ENCODE results near the gene BMPR1B.
"Not testable (repeated sequence)": the region's sequence is repeated elsewhere in the genome, so short reads cannot be mapped to it uniquely, and the experiment has no call there.

The BMPR1B gene

DNA sequence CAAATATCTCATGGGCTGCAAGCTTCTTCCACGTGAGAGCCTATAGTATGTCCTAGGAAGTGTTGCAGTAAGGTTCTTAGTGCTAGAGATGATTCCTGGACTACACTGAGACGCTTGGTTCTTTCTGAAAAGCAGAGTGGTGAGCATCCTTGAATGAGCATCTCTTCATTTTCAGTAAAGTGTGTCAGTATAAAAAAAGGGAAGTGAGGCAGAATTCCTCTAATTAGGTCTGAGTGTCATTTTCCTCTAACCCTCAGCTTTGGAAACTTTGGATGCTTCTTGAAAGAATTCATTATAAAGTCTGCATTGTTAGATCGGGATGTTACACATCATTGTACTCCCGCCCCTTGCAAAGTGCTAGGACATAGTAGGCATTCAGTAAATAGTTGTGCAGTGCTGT is 5.2 kb downstream of the BMPR1B start:
- no peak for DNase-seq (ENCODE audit: low read depth in 2 of 2)

DNA sequence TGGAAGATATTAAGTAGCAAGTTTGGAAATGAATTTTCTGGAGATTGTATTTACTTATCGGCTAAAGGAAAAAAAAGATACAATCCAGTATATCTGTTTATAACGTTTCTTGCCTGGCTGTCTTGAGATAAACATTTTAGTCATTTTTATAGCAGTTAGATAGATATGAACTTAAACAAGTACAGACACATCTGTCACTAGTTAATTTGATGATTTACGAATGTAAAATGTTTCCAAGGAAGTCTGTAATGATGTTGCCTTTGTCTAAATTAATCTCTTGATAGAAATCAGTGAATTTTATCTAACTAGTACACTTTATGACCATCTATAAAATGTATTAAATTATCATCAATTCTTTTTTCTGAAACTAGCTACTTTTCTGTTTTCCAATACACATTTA is 5.7 kb downstream of the BMPR1B start:
- no peak for DNase-seq (ENCODE audit: low read depth in 2 of 2)

DNA sequence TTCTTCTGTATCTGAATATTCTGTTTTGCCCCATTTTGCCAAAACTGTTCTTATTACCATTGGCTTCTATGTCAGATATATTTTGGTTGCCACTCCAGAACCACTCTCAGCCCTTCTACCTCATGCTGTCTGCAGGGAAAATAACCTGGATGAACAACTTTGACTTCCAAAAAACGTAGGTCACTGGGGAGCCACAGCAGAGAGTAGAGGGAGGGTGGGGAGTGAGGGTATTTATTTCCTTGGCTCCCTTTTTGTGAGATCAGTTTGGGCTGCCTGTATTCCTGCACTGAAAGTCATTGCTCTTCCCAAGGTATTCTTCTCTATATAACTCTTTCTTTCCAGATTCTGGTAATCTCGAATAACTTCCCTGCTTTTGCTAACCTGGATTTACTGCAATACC is 6.3 kb downstream of the BMPR1B start:
- no peak for DNase-seq (ENCODE audit: low read depth in 2 of 2)

DNA sequence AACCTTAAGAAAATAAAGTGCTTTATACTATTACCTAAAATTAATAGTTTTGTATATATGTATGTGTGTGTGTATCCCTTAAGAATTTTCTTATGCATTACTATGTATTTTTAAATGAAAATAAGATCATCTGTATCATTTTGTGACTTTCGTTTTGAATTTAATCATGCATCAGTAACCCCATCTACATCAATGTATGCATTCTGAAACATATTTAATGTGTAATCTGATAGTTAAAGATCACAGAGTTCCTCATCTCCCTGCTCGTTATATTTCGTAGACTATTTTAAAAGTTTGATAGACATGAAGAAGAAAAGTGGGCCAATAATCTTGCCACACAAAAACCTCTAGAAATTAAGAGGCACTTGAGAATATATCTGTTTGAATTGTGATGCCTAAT is 7.4 kb downstream of the BMPR1B start:
- no peak for DNase-seq (ENCODE audit: low read depth in 2 of 2)

DNA sequence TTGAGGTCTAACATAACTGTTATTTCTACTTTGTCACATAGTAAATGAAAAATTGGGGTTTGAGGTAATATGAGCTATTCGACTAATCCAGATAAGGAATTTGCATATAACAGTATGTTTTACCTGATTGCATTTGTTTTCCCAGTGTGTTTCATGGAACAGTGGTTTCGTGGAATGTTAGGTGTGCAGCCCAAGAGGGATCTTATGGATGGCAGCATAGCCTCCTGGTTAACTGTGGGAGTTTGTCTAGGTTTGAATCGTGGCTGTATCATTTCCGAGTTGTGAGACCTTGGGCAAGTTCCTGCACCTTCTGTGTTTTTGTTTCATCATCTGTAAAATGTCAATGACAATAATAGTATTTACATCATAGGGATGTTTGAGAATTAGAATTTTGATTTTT is 7.9 kb downstream of the BMPR1B start:
- DNase-seq (ENCODE audit: low read depth in 2 of 2): no peak

DNA sequence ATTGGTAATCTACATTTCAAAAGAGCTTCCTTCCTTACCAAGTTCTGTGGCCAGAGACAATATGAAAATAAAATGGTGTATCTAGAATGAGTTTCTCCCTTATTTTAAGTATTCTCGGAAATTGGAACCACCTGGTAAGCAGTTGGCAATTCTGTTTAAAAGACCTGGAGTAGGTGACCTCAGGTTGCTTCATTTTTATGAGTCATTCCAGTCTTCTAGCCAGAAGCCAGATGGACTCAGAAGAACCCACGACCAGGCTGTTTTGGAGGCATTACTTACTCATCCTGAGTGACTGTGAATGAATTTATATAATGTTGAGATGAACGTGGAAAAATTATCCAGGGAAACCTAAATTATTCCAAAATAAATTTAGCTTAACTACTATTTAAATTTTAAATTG is 9.1 kb downstream of the BMPR1B start:
- DNase-seq (ENCODE audit: low read depth in 2 of 2): no peak

DNA sequence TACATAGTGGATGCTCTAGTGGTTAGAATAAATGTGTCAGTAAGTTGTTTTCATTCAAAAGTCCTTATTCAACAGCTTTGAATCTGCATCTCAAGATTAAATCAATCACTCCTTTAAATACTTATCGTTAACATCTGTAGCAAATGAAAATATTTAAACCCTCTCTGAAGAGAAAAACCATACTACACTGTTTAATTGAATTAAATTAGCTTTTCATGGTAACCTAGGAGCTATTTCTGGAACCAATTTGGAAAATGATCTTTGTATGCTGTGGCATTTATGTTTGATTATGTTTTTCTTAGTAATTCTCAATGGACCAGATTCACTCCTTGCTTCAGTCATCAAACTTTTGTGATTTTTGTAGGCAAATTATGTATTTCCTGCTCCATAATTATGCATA is 9.7 kb downstream of the BMPR1B start:
- no peak for DNase-seq (ENCODE audit: low read depth in 2 of 2)

DNA sequence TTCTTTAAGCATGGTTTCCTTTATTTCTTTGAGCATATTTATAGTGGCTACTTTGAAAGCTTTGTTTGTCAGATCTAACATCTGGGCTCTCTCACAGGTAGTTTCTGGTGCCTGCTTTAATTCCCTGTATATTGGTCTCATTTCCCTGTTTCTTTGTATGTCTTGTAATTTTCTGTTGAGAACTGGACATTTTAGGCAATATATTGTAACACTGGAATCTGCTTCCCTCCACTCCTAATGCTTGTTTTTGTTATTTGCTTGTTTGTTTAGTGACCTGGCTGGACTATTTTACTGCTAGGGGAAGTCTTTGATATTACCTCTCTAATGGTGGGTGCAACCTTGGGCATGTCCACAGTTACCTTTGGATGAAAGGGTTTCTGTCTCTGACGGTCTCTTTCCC is 25.0 kb downstream of the BMPR1B start:
- no peak for DNase-seq (ENCODE audit: low read depth in 2 of 2)

DNA sequence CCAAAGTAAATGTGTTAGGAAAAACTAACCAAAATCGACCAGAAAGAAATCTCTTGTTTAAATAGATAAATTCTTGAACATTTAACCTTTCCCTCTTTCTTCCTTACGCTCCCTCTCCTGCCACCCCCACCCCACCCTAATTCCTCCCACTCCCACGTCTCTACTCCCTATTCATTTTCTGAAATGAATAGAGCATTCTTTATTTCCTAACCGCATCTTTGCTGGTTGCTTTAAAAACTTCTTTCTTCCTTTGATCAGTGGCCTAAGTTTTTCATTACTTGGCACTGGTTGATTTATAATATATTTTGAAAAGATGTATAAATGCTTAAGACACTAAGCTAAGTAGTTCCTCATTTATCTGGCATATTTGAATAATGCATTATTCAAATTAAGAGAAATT is 33.9 kb downstream of the BMPR1B start:
- no peak for DNase-seq (ENCODE audit: low read depth in 2 of 2)

DNA sequence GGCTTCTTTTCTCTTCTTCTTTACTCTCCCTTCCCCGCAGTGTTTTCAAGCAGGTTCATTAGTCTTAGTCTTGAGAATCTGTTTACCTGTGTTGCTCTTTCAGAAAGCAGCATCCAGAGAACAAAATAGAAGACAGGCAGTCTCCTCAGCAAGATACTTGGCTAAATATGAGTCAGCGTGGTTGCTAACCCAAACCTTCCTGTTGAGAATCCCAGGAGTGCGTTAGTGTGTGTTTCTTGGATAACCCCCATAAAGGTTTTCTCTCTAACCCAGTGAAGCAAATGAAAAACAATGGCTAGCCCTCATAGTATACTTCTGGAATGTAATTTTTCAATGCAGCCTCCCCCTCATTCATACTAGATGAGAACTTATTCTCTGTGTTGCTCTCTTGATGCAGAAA is 41.1 kb downstream of the BMPR1B start:
- DNase-seq (ENCODE audit: low read depth in 2 of 2): no peak

DNA sequence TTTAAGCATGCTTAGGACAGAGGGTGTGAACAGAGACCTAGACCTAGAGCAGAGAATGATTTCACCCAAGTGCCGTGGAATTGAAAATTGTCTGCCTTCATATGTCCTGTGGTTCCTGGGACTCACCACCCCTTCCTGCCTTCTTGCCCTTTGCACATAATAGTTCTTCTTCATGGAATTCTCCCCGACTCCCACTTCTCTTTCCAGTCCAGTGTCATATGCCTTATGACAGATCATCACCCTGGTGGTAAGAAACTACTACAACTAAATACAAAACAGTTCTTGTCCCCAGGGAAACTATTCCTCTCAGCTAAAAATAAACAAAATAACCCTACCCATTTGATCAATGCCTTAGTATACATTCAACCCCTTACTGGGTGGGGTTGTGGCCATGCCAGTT is 43.3 kb downstream of the BMPR1B start:
- DNase-seq (ENCODE audit: low read depth in 2 of 2): no peak

DNA sequence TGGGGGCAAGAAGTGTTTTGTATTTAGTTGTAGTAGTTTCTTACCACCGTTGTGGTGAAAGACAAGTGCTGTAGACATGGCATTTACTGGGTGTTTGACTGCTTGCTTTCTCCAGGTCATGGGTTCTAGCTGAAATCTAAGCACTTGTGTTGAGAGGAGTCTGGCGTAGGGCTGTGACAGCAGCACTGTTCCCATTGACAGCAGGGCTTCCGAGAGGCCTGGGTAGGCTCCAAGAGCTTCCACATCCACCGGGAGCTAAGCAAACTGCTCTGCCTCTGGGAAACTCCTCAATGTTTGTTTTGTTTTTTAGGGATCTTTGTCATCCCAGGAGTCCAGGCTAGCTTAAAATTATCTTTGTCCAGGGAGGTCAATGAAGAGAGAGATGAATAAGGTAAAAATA is 44.3 kb downstream of the BMPR1B start:
- no peak for DNase-seq (ENCODE audit: low read depth in 2 of 2)

DNA sequence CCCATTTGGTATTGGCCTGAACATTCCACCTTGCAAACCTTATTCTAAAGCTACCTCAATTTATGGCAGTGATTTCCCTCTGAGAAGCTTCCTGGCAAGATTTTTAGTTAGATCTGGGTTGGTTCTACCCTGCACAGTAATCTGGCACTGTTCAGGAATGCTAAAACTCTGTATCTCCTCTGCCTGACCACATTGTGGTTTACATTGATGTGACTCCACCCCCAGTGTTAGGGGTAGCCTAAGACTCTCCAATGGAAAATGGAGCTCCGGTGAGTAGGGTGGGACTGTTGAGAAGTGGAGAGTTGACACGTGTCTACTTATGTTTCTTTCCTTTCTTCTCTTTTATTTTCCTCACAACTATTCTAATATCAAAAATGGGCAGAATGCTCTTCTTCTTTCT is 45.4 kb downstream of the BMPR1B start:
- no peak for DNase-seq (ENCODE audit: low read depth in 2 of 2)

DNA sequence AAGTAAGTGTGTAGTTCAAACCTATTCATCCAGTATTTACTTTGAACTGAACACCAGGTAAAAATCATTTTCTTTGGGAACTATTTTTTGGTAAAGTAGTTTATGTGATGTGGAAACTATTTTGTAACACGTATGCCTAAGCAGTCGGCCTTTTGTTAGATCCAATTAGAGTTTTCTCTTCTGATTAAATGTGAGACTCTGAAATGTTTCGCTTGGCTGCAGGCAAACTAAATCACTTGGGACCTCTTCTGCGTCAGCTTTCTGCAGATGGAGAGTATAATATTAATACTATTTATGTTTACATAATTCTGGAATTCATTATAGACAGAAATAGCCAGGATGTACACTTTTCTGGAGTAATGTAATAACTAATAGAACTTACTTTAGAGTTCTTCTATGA is 46.9 kb downstream of the BMPR1B start:
- no peak for DNase-seq (ENCODE audit: low read depth in 2 of 2)

DNA sequence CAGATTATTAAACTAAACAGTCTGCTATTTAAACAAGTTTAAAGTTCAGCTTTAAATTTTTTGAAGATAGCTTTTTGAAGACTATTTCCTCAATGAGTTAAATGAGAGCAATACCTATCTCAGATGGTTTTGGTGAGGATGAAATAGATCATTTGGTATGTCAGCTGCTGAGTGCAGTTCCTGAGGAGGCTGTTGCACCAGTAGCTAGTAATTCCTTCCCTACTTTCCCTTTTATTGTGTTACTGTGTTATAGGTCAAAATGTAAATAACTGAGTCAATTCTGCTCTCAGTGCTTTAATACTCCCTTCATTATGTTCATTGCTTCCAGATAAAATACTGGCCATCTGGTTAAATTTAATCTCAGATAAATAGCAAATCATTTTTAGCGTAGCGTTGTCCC is 48.6 kb downstream of the BMPR1B start:
- no peak for DNase-seq (ENCODE audit: low read depth in 2 of 2)

DNA sequence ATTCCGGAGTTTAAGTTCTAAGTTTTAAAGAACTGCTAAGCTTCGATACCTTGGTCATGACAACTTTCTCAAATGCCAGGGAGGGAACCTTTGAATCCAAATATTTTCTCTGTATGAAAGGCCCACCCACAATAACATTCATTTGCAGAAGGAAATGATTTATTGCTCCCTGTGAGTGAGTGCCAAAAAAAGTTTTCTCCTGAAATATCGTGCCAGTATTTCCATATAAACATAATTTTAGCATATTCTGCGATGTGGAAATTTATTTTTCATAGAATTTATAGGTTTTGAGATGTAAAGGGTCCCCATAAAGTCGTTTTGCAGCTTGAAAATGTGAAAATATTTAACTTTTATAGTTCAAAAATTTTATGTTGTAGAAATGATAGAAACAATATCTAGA is 53.9 kb downstream of the BMPR1B start:
- no peak for DNase-seq (ENCODE audit: low read depth in 2 of 2)

DNA sequence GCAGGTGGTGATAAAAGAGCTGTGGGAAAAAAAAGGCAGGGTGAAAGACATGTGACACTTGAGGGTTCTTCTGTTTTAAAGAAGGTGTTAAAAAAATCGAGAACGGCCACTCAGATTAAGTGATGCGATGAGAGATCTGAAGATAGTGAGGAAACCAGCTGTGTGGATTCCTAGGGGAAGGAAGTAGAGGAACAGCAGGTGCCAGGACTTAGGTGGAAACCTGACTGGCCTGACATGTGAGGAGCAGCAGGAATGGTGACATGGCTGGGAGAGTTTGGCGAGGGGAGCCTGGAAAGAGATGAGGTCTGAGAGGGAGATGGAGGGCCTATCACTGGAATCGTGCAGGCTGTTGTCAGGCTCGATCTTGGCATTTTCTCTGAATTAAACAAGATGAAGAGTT is 55.5 kb downstream of the BMPR1B start:
- no peak for DNase-seq (ENCODE audit: low read depth in 2 of 2)

DNA sequence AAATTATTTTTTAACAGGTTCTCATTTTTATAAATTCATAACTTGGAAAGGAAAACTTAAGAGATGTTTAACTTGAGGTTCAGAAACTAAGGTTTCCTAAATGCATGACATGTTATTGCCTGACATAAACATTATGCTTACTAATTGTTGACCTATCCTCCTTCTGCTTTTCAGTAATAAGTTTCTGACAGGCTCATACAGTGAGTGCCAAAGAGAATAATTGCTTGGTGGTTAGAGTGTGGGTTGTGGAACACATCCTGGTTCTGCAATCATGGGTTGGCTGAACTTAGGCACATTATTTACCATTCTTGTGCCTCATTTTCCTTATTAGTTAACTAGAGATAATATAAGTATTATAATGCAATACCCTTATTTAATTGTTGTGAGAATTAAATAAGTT is 56.5 kb downstream of the BMPR1B start:
- no peak for DNase-seq (ENCODE audit: low read depth in 2 of 2)

DNA sequence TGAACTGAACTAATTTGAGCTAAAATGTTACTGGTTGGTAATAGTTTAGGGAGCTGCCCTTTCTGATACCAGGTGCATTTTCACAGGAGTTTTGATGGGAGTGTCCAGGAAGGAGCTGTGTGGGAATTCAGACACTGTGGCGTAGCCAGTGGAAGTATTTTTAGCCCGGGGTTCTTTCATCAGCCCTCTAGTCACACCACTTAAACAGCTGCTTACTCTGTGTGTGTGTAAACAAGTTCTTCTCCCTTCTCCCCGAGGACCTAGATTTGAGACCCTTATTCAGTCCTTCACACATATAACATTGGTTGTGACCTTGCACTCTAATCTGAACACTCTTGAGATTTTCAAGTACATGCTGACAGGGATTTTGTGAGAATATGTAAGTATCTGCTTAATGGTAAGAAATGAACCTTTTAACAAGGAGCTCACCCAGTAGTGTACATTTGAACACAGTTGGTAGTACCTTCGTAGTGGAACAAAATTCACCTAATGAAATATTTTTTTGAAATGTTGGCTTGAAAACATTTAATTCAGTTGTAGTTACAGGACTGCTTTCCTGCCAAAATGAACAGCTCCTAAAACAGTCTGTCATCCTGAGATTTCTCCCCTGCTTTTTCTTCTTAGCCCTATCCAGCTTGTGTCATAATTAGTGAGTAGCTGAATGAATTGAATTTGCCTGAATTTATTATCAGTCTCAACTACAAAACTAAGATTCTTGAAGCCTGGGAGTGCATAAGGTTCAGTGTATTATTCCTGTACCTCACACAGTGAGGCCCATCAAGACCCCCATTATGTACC is 61.8 kb downstream of the BMPR1B start:
- DNase-seq (ENCODE audit: low read depth in 2 of 2): no peak

DNA sequence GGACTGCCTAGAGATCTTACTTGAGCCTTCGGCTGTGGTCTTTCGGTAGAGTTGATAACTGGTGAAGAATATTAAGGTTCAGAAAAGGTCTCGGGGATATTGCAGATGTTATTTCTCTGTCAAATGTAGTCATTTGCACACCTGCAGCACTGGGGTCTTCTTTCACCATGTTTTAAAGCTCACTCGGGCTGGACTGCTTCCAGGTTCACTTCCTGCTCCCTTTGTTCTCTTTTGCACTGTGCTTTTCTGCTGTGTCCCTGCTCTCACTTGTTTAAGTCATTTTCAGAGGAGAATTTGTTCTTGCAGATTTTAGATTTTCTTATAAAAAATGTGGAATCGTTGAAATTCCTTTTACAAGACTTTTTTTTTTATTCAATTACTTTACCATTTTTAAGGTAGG is 68.5 kb downstream of the BMPR1B start:
- DNase-seq (ENCODE audit: low read depth in 2 of 2): no peak

DNA sequence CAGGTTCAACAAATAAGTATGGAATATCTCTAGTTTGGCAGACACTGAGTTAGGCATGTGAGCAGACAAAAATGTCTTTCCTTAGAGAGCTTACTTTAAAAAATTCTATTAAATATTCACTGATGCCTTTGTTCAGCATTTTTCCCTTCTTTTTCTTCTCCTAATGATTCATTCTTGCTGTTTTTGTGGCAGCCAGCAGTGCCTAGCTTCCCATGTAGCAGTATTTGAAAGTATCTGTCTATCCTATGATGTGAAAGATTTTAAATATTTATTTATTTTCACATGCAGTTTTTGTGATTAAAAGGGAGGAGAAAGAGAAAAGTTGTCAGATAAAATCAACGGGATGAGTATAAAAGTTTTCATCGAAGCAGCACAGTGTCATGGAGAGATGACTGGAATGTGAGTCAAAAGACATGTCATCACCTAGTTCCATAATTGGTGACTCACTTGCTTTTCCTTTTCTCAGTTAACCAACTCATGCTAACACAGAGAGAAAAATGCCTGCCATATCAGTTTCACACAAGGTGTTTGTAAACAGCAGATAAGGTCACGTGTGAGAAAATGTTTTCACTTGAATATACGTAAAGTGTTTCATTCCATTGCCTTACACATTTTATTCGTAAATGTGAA is 69.8 kb downstream of the BMPR1B start:
- DNase-seq (ENCODE audit: low read depth in 2 of 2): no peak

DNA sequence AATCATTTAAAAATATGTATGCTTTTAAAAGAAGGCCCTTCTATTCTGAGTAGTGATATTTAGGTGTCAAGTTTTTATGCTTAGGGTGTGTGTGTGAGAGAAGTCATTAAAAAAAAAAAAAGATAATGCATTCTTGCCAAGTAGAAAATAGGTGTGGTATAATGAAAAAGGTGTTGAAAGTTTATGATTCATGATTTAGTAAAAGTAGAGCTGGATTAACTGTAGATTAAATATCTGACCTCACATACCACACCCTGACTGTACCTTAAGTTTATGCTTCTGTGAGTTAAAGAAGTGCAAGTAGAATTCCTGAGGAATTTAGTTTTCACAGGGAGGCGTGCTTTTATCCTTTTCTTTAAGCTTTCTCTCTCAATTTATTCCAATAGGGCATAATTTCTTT is 71.1 kb downstream of the BMPR1B start:
- no peak for DNase-seq (ENCODE audit: low read depth in 2 of 2)

DNA sequence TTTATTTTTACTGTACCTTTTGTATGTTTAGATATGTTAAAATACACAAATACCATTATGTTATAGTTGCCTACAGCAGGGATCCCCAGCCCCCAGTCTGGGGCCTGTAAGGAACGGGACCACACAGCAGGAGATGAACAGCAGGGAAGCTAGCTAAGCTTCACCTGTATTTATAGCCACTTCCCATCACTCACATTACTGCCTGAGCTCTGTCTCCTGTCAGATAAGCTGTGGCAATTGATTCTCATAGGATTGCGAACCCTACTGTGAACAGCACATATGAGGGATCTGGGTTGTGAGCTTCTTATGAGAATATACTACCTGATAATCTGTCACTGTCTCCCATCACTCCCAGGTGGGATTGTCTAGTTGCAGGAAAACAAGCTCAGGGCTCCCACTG is 73.9 kb downstream of the BMPR1B start:
- DNase-seq (ENCODE audit: low read depth in 2 of 2): no peak

DNA sequence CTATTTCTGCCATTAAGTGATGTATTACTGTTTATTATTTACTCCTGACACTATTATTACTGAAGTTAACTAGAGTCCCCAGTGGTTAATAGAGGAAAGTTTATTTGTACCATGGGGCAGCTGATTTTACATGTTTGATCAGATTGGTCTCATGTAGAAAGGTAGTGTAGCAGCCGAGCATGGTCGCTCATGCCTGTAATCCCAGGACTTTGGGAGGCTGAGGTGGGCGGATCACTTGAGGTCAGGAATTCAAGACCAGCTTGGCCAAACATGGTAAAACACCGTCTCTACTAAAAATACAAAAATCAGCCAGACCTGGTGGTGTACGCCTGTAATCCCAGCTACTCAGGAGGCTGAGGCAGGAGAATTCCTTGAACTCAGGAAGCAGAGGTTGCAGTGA is 74.6 kb downstream of the BMPR1B start:
- DNase-seq (ENCODE audit: low read depth in 2 of 2): not testable (repeated sequence)

Data from stimulated activated CD4-positive, alpha-beta T cell treated with anti-CD3 and anti-CD28 coated beads, Interleukin-12 subunit alpha, Interleukin-12 subunit beta, amount 100 ng/mL, for 24 hours (primary cell).